Fibroblast of pulmonary artery (primary cell): Measurements from ENCODE around the gene VRK2.
"Not testable (repeated sequence)": the region's sequence is repeated elsewhere in the genome, so short reads cannot be mapped to it uniquely, and the experiment has no call there.

ENCODE experiments used
- DNase-seq: peaks from one replicate; pipeline ENCODE4 v3.0.0-alpha.2; 2010; ENCODE audit warnings: low read depth
- H3K4me3 ChIP-seq: replicated peaks from 2 replicates; pipeline ENCODE4 v1.5.1; 2011; ENCODE audit warnings: low read depth, mild to moderate bottlenecking, control low read depth, low read length, moderate library complexity
- TF ChIP-seq, protein P1 (sequence below): IDR thresholded peaks from 2 replicates; pipeline ENCODE4 v1.5.1; 2011; ENCODE audit warnings: mild to moderate bottlenecking, control low read depth, low read length, inconsistent platforms; ENCODE audit errors: missing control alignments

Gene VRK2

DNA sequence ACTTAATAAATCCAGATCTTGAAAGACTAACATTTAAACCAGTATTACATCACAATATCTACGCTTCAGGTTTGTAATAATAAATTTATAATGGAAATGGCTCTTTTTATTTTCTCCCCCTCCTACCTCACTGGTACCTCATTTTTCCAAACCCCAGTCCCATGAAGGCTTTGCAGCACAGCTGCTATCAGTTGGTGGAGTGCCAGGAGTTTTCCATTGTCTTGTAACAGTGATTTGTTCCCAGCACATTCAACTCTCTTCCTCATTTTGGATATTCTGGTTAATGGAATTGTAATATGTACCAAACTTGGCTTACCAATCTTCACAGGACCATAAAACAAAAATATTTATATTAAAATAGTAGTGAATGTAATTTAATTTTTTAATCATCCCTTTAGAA lies 91.2 kb downstream of the VRK2 start:
- TF ChIP-seq, protein P1, sequence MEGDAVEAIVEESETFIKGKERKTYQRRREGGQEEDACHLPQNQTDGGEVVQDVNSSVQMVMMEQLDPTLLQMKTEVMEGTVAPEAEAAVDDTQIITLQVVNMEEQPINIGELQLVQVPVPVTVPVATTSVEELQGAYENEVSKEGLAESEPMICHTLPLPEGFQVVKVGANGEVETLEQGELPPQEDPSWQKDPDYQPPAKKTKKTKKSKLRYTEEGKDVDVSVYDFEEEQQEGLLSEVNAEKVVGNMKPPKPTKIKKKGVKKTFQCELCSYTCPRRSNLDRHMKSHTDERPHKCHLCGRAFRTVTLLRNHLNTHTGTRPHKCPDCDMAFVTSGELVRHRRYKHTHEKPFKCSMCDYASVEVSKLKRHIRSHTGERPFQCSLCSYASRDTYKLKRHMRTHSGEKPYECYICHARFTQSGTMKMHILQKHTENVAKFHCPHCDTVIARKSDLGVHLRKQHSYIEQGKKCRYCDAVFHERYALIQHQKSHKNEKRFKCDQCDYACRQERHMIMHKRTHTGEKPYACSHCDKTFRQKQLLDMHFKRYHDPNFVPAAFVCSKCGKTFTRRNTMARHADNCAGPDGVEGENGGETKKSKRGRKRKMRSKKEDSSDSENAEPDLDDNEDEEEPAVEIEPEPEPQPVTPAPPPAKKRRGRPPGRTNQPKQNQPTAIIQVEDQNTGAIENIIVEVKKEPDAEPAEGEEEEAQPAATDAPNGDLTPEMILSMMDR = no peak
- peak; percentile 69 for DNase-seq
- H3K4me3 ChIP-seq = no peak overlapping the region

DNA sequence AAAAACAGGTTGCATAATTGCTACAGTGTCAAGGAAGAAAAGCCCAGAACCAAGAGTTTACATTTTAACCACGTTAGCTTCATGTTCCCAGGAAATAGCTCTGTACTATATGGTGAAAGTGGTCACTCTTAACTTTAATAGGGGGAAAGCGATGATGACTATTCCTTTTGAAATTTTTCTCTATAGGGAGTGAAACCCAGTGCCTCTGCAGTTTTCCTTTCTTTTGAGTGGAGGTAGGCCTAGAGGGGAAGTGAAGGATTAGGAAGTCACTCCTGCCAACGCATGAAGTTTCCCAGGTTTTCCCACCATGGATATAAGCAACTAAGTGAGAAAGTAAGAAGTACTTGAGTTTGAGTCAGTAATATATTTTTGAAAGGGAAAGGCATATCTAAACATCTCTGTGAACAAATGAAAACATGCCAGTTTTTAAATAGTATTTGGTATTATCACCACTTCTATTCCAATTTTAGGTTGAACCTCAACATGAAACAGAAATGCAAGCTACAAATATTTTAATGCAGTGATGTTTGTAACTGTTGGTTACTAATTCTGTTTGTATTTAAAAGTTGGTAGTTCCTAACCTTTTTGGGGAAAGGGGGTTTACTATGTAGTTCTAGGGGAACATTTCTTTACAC lies 91.9 kb downstream of the VRK2 start:
- peak; percentile 12 for DNase-seq
- H3K4me3 ChIP-seq = no peak overlapping the region
- TF ChIP-seq, protein P1 = no peak

DNA sequence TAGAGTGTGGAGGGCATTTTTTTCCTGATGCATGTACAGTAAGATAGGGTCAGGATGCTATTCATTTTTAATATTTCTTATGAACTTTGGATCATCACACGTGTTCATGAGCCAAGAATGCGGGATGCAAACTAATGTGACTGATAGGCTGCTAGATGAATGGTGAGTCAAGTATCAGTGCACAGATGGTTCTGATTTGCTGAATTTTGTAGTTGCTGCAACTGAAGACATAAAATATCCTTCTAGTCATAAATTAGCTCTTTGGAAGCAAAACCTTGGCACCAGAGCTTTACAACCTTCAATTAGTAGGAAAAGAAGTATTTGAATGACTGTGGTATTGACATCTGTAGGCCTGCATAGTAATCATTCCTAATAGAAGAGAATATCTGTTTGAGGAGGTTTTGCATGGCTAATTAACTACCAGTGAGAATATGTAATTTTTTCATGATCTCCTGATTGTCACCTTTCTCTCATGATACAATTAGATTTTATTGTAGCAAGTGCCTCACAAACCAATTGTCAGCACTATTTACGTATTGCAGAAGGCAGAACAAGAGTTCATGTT lies 94.0 kb downstream of the VRK2 start:
- H3K4me3 ChIP-seq = no peak overlapping the region
- no peak for DNase-seq
- TF ChIP-seq, protein P1 = no peak

DNA sequence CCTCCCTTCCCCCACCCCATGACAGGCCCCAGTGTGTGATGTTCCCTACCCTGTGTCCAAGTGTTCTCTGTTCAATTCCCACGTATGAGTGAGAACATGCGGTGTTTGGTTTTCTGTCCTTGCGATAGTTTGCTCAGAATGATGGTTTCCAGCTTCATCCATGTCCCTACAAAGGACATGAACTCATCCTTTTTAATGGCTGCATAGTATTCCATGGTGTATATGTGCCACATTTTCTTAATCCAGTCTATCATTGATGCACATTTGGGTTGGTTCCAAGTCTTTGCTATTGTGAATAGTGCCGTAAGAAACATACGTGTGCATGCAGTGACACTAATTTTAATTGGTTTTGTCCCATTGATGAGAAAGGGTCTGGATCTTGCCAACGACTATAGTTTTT lies 99.2 kb downstream of the VRK2 start:
- H3K4me3 ChIP-seq, DNase-seq: not testable (repeated sequence)

DNA sequence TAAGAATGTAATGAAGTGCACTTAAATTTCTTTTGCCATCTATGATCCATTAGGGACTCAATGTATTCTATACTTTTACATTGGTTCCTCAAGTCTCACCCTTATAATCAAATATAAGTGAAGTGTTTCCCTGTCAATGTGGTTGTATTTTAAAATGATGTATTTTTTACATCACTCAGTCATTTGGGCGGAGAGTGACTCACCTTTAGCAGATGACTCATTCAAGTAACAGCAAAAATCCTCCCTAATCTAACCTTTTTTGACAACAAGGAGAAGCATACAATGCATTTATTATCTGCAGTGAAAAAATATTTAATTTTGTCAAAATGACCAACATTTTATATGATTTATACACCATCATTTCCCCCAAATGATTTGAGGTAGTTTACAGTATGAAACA lies 100.1 kb downstream of the VRK2 start:
- H3K4me3 ChIP-seq = no peak overlapping the region
- TF ChIP-seq, protein P1 = no peak
- DNase-seq = peak; percentile 35

DNA sequence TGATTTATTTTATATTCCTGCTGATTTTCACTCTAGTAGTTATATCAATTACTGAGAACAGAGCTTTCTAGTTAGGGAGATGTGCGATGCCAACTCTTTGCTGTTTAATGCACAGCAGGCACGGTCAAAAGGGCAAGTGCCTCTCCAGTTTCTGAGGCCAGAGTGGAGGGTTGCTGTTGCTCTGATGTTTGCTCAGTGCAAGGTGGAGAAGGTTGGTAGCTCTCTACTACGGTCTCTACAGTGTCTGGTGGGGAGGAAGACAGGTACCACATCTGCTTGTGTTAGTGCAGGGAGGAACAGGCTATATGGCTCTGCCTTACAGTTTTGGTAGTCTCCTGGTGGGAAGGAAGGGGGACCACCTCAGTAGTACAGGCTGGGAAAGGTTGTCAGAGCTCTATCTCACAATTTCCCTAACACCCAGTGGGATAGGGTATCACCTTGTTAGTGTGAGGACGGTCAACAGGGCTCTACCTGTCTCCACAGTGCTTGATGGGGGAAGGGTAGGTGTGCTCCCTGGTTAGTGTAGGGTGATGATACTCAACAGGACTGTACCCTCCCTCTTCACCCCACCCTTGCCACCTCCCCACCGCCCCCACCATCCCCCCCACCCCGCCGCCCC lies 108.7 kb downstream of the VRK2 start:
- TF ChIP-seq, protein P1 = no peak
- no peak for DNase-seq
- H3K4me3 ChIP-seq = no peak overlapping the region

DNA sequence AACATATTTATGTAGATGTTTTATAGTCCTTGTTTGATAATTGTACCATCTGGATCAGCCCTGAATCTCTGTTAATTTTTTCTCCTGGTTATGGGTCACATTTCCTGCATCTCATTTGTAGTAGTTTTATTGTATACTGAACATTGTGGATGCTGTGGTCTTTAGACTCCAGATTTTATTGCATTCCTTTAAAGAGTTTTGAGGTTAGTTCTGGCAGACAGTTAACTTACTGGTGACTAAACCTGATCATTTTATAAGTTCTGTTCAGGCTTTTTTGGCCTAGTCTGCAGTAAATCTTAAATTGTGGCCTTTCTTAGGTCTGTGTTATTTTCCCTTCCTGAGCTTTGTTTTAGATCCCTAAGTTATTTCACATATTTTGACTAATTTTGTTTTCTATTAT lies 110.2 kb downstream of the VRK2 start:
- TF ChIP-seq, protein P1 = no peak
- H3K4me3 ChIP-seq = no peak overlapping the region
- DNase-seq = no peak
